Vagina (tissue), 2 donors: Measurements from ENCODE around the gene NEMP2.

Source experiments
- CTCF ChIP-seq, 3 experiments: fragments of 450-650 bp in 2 of 3; fragments of 200-600 bp in 1 of 3; sonication (generic) in 1 of 3; IDR thresholded peaks; one replicate each; pipeline ENCODE4 v1.5.1; 2017 to 2019; ENCODE audit warnings: antibody characterized with exemption in 3 of 3, mild to moderate bottlenecking in 2 of 3, moderate library complexity in 2 of 3
- POLR2A ChIP-seq, 2 donors: fragments of 450-650 bp; IDR thresholded peaks; one replicate each; pipeline ENCODE4 v1.6.1; 2017; ENCODE audit warnings: antibody characterized with exemption in 2 of 2, mild to moderate bottlenecking in 2 of 2, moderate library complexity in 2 of 2
- POLR2AphosphoS5 ChIP-seq, 2 donors: sonication (generic); formaldehyde crosslinking; IDR thresholded peaks; one replicate each; pipeline ENCODE4 v1.9.0; 2017; ENCODE audit warnings: antibody characterized with exemption in 2 of 2, mild to moderate bottlenecking in 2 of 2, low read depth in 1 of 2; ENCODE audit not compliant: insufficient read depth in 1 of 2

GRCh38 chr2:190533968-190534309 lies 583 bp downstream of the NEMP2 start:
- no peak for TF ChIP-seq CTCF (IDR thresholded peaks at IDR 0.05)
- TF ChIP-seq POLR2A (IDR thresholded peaks at IDR 0.05), result no peak
- no peak for TF ChIP-seq POLR2AphosphoS5 (IDR thresholded peaks at IDR 0.05; ENCODE audit: insufficient read depth in 1 of 2, low read depth in 1 of 2)
